Midbrain (tissue), 1 donor: ENCODE data around the gene RAPGEF5.

ENCODE experiments used
- DNase-seq: peaks from one replicate; lab custom pipeline; 2025; lab: John Stamatoyannopoulos, UW

The RAPGEF5 gene

DNA sequence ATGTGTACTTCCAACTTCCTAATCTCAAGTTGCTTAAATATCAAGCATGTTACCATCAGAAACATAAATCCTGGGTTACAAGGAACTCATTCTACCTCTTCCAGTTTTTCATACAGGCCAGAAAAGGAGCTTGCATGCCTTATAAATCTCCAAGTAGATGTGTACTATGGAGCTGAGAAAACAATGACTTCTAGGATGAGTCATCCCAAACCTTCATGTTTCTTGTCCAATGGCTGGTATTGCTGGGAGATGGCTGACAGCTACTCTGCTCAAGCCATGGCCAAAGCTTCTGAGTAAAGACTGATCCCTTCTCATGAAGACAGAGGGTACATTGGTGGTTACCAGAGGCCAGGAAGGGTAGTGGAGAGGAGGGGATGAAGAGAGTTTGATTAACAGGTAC, 8.6 kb downstream of the RAPGEF5 start:
- DNase-seq, result no peak

DNA sequence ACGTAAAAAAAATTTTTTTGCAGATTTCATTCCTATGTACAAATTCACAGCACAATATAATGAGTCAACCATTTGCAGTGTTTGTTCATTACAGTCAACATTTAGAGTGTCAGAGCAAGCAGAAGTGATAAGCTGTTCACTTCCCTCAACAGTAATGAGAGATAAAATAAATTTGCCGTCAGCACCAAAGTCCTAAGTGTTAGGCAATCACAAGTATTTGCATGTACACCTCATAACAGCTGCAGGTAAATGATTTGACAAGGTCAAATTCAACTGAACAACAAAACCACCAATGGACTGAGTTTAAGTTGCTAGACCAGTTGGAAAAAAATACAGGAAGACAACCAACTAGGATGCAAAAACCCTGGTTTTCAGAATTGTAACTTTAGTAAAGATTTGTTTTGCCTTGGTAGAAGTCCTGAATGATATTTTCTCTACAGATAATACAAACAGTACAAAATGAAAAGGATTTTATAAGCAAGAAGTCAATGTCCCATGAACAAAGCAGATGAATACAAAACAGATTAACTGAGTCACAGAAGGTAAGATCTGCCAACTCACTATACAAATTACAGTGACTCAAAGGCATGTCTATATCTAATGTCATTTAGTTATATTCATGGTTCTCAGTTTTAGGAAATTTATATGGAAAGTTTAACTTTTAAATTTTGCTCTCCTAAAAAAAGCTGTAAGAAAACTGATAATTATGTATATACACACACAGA, 10.4 kb downstream of the RAPGEF5 start:
- no peak for DNase-seq

DNA sequence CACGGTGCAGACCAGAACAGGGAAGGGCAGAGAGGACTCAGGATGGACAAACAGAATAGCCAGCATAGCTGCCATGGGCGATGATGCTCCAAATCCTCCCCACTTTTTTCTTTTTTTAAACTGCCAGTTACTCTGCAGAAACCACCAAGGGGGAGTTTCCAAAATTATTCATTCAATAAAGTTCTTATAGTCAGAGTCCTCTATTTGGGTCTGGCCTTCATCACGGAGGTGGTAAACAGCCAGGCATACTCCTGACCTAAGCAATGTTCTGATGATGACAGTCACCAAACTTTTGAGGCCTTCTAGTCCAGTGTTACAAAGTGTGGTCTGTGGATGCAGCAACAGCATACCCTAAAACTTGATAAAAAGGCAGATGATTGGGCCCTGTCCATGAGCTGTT, 12.3 kb downstream of the RAPGEF5 start:
- no peak for DNase-seq

DNA sequence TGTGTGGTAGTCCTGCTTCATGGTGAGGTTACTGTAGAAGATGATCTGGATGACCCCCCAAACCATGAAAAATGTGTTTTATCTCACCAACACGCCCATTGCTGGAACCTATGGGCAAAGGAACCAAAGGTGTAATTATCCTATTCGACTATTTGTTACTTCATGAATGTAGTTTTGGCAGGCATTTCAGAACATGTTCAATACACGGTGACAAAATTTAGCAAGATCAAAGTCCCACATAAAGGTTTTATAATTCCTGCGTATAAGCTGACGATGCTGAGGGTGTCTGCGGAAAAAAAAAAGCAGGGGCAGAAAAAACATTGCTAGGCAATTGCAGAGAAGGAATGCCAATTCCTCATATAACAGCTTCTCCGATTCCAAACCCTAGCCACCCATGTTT, 13.3 kb downstream of the RAPGEF5 start:
- no peak for DNase-seq

DNA sequence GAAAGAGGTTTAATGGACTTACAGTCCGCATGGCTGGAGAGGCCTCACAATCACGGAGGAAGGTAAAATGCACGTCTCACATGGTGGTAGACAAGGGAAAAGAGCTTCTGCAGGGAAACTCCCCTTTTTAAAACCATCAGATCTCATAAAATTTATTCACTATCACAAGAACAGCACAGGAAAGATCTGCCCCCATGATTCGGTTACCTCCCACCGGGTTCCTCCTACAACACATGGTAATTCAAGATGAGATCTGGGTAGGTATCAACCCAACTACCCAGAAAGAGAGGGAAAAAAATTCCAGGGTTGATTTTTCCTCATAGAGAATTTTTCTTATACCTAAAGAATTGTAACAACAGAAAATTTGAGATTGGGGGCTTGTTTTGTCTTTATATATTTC, 13.9 kb downstream of the RAPGEF5 start:
- DNase-seq, result no peak

DNA sequence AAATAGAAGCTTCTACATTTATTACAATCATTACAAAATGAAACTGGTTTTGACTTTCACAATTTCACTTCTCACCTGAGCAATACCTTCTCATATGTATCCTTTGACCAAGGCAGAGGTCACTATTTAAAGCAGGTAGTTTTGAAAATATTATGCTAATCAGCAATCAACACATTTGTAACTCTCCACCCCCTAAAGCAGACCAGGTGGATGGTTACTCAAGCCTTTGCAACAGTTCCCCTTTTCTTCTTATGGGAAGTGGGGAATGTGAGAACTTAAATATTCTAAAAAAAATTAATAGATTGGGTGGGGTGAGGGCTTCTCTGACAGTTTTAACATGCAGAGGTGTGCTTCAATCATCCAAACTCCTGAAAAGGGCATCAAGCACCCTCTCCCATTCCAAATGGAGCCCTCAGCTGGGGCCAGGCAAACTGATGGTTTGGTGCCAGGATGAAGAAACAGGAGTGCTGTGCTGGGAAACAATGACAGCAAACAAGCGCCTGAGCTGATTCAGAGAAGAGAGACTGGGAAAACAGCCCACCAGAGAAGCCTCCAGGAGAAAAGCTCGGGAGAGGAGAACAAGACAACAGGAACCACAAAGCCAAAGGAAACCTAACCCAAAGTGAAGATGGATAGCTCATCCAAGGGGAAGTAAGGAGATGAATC, 17.1 kb downstream of the RAPGEF5 start:
- no peak for DNase-seq

DNA sequence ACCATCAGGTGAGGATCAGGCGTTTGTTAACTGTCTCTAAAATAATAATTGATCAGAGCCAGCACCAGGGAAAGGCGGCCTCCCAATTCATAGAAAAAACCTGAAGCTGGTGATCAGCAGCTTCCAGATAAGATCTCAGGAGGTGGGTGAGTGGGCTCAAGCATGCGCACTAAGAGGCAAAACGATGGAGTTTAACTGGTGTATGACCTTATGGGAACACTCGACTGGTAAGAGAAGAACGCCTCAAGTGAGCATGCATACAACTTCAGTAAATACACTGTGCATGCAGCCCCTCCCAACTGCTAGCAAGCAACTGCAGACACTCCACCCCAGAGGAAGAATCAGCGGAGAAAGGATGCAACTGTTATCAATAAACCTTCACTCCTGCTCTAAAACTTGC, 18.1 kb downstream of the RAPGEF5 start:
- DNase-seq, result no peak

DNA sequence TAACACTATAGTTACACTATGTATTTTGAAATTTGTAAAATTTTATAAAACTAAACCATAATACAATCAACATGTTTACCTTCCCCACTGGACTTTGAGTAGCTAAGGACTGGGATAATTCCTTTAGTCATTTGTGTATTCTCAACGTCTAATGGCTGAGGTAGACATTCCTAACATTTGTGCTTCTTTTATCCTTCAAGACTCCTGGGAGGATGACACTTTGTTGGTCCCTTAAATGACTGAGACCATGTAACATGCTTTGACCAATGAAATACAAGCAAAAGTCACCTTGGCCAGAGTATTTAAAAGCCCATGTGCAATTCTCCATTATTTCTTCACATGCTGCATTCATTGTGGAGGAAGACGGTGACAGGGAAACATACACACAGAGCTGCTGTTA, 18.5 kb downstream of the RAPGEF5 start:
- DNase-seq, result no peak

DNA sequence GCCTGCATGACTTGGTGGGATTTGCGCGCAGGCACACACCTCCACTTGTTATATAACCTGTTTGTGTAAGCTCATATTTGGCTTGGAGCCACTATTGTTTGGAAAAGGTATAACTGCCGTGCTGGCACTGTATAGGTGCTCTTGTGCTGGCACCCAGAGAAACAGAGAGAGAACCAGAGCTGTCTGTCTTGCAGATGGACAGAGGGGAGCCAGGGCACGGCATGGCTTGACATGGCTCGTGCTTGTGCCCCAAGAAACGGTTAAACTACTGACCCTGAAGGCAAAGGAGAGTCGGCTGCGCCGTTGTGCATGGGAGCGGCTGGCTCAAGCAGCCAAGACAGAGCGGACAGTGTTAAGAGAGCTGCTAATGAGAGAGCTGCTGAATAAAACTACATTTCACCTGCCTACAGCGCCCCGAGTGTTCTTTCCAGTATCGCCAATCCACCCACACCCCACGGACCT, 23.2 kb downstream of the RAPGEF5 start:
- DNase-seq, result no peak

DNA sequence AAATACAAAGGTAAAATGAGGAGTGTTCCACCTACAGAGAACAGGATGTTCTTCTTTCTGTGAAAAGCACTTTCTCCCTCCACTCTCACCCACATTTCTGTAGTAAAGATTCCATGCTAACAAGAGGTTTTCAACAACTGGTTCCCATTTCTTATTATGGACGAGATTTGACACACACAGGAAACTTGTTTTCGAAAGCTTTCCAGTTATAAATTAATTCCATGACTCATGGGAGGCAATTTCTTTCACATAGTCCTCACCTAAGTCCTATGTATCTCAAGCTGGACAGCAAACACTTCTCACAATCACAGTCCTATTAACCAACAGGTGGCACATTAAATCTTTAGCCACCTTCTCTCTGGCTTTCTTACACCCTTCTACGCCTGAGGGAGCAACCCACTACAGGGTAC, 24.5 kb downstream of the RAPGEF5 start:
- DNase-seq, result no peak

DNA sequence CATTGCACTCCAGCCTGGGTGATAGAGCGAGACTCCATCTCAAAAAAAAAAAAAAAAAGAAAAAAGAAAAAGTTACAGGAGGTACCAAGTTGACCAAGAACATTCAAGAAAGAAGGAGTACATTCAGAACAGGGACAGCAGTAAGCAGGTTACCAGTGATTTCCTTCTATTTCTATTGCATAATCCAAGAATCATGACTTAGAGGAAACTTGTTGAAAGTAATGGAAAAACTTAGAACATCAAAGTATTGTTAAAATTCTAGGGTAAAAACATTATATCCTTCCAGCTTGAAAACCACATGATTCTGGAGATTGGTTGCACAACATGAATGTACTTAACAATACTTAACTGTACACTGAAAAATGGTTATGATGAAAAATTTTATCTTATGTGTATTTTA, 25.2 kb downstream of the RAPGEF5 start:
- no peak for DNase-seq

DNA sequence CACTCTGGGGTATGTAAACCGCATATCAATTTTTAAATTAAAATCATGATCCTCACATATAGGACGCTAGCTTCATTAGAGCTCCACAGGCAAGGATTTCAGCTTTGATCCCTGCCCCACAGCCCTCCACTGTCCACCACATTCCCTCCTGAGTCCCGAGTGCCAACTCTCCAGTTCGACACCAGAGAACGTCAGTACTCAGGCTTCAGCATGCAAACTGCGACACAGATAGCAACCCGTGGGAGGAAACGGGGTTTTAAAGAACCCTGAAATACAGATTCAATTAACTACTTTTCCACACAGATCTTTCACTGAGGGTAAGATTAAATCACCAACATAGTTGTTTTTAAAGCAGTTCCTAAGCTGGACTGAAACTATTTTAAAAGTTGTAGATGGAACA, 26.1 kb downstream of the RAPGEF5 start:
- DNase-seq, result no peak

DNA sequence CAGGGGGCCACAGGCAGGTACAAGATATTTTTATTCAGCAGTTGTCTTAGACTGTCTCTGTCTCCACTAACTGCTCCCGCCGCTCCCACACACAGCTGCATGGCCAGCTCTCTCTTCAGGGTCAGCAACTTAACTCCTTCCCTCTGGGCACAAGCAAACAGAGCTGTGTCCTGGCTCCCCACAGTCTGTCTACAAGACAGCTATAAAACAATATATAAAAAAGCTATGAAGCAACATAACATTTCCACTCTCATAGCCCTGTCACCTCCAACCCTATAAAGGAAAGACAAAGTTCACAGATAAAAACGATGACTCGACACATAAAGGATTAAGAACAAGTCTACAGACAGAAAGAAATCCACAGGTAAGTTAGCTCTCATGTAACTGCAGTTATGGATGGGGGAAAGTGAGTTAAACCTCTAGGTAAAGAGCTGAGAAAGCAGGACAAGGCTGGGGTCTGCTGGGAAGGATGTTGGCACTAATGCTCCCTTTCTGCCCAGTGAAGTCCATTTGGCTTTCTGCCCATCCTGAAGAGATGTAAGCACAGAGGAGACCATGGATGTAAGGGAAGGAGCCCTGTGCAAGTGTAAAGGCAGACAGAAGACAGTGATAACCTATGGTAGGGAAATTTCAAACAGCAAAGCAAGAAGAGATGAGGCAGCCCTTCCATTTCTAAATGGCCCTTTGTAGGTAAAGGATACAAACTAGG, 27.0 kb downstream of the RAPGEF5 start:
- no peak for DNase-seq

DNA sequence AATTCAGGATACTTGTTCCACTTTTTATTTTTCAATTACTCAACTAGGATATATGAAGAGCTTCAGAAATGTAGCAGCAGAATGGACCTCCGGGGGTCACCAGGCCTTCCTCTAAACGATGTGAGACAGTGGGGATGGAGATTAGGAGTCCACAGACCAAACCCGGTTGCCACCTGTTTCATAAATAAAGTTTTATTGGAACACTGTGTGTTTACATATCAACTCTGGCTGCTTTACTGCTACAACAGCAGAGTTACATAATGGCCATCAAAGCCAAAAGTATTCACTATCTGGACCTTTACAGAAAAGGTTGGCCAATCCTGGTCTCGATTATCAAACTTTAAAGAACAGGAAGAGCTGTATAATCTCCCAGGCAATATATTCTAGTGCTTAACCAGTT, 30.8 kb downstream of the RAPGEF5 start:
- DNase-seq, result no peak

DNA sequence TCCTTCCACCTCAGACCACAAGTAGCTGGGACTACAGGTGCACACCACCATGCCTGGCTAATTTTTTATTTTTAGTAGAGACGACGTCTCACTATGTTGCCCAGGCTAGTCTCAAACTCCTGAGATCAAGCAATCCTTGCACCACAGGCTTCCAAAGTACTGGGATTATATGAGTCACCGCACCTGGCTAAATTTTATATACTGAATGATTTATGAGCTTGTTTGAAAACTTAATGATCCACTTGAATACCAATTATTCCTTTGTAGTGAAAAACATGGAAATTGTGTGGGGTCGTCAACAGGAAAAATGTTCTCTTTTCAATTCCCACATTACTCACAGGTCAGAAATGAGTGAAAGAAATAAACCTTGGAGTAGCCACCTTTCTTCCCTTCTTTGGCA, 31.3 kb downstream of the RAPGEF5 start:
- no peak for DNase-seq

DNA sequence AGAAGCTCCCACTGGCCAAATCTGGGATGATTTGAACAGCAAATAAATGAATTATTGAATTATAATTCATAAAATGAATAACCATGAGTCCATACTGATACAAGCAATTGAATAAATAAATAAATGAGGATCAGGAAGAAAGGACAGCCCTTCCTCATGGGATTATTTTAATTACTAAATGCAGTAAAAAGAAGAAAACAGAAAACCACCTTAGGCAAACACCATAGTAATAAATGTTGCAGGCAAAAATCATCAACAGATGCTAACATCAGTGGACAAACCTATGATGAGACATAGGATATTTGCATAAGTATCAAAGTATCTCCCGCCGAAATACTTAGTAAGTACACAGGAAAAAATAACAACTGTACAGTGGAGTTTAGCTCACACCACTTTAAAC, 33.2 kb downstream of the RAPGEF5 start:
- DNase-seq, result no peak

DNA sequence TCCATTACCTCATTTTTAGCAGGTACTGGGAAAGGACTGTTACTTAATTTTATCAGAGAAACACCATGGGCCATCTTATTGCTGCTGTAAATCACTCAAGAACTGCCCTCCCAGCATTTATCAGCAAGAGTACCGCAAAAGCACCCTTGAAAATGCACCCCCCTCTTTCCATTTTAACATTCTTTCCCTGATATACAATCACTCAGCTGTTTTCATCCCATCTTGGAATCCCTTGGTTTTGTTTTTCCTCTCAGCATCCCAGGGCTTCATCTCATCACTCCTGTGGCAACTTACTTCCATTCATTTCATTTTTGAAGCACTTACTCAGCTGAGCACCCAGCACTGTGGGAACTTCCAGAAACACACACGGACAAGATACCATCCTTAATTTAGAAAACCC, 36.5 kb downstream of the RAPGEF5 start:
- DNase-seq, result no peak

DNA sequence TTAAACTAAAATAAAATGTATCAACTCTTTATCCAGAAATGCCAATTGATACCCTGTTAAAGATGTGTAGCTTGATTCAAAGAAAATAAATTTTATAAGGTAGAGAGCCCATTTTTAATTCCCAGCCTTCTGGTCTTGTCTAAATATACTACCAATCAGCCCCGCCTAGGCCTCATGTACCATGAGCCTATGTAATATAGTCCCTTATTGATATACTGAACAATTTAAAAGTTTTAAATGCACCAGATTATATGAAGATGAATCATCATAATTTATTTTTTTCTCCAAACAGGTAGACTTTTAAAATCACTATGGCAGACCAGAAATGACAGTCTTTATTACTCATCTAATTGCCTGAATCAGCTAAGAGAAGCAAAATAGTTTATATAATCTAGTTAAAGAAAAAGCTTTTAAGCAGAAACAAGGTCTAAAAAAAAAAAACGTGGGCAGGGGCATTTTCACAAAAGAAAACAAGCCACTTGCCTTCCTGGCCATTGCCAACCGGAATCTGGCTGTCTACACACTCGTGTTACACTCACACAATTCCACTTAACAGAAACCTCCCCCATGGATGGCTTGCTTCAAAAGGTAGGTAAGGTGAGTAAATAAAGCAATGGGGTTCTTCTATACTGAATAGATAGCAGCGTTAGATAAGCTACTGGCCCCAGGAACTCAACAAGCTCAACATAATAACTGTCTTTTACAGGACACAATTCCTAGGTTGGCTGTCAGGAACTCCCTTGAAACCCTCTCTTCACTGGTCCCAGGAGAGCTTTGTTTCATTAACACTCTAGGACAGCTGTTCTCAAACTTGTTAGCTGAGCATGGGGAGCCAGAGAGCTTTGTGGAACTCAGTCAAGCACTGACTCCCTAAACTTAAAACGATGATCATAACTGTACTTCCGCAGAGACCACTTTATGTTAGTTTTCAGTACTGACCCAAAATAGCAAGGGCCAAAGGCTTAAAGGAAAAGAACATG, 37.2 kb downstream of the RAPGEF5 start:
- DNase-seq, result no peak

DNA sequence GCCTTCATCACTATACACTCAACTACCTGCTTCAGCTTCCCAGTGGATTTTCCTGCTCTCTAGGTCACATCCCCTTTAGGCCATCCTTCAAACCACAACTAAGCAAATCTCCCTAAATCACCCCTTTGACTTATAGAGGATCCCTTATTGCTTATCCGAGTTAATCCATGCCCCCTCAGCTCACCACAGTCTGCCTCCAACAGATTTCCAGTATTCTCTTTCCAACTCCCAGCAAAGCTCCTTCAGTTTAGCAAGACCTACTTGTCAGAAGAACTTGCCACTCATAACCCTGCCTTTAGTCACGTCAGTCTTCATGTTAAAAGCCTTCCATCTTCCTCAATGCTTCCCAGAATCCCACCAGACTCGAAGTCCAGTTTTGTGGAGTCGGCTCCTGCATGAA, 38.6 kb downstream of the RAPGEF5 start:
- no peak for DNase-seq

DNA sequence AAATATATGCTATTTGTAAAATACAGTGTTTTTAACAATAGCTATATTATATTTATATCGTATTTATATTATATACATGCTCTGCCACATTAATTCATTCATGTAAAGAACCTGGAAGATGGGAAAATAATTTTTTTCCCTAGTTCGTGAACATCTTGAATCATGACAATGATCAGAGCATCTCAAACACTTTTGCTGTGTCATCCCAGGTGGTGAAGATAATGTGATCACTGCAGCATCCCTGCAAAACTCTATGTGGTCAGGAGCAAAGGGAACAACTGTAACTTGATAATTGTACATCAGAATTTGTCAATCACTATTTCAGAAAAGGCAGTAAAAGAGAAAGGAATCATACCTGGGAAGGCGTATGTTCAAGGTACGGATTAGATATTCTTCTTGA, 39.3 kb downstream of the RAPGEF5 start:
- no peak for DNase-seq

DNA sequence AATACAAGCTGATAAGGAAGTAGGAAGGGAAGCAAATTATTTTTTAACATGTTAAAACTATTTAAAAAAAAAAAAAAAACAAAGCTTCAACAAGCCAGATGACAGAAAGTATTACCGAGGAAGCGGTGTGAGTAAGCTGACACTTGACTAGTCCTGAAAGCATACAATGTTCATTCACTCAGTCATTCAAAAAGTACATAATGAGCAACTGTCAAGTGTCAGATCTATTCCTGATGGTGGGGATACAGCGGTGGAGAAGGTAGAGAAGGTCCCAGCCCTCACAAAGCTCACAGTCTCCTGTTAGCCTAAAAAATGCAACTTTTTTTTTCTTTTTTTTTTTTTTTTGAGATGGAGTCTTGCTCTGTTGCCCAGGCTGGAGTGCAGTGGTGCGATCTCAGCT, 40.0 kb downstream of the RAPGEF5 start:
- DNase-seq, result no peak

DNA sequence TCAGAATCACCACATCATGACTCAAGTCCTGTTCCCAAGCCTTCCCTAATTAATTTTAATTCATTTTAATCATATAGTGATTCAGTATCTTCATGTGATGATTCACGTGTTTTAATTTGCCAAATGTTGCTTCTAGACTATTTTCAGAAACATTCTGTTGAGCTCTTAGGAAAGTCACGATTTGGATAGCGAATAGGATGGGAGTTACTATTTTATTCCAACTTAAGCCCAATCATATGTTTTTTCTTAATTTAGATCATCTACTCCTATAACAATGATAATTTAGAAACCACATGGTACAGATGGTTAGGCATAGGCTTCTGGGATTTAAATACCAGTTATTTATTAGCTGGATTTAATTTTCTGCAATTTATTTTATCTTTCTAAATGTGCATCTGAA, 49.1 kb downstream of the RAPGEF5 start:
- no peak for DNase-seq
